Activated T-cell treated with anti-CD3 and anti-CD28 coated beads for 48 hours (primary cell): ENCODE data around the gene SMTNL2.
"Not testable (repeated sequence)": the region's sequence is repeated elsewhere in the genome, so short reads cannot be mapped to it uniquely, and the experiment has no call there.

Experiments used
- DNase-seq: peaks from one replicate; pipeline ENCODE4 v3.0.0-alpha.2; 2020; ENCODE audit warnings: low read depth

The SMTNL2 gene

DNA sequence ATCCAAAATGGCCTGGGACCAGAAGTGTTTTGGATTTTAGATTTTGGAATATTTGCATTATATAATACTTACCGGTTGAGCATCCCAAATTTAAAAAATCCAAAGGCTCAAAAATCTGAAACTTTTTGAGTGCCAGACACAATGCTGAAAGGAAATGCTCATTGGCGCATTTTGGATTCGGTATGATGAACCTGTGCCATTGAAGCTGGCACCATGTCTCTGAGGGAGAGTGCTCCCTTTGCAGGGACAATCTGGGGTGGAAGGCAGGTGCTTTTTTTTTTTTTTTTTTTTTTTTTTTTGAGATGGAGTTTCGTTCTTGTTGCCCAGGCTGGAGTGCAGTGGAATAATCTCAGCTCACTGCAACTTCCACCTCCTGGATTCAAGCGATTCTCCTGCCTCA, 17.7 kb downstream of the SMTNL2 start:
- no peak for DNase-seq

DNA sequence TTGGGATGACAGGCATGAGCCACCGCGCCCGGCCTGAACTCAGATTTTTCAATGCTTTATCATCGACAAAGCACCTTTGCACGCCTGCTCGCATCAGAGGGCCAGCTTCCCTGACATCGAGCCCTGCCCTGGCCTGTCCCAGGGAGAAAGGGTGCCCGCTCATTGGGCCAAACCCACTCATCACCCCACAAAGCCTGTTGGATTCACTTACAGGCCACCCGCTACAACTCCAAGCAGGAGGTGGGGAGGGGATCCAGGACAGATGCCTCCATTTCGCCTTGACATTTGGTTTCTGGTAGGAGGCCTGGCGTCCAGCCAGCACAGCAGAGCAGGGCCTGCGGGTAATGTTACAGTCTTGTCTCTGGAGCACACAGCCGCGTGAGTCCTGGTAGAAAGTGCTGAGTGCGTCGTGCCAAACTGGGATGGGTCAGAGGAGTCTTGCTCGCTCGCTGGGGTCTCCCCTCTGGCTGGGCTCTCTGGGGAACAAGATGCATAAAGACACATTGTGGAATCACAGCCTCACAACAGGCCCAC, 19.8 kb downstream of the SMTNL2 start:
- DNase-seq, result no peak

DNA sequence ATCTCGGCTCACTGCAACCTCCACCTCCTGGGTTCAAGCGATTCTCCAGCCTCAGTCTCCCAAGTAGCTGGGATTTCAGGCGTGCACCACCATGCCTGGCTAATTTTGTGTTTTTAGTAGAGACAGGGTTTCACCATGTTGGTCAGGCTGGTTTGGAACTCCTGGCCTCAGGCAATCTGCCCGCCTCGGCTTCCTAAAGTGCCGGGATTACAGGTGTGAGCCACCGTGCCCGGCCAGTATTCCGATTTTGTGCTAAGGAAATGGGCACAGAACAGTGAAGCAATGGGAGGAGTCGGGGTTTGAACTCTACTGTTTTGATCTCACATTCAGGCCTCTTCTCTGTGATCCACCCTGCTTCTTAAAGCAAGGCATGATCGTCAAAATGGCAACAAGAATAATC, 20.4 kb downstream of the SMTNL2 start:
- DNase-seq, result not testable (repeated sequence)

DNA sequence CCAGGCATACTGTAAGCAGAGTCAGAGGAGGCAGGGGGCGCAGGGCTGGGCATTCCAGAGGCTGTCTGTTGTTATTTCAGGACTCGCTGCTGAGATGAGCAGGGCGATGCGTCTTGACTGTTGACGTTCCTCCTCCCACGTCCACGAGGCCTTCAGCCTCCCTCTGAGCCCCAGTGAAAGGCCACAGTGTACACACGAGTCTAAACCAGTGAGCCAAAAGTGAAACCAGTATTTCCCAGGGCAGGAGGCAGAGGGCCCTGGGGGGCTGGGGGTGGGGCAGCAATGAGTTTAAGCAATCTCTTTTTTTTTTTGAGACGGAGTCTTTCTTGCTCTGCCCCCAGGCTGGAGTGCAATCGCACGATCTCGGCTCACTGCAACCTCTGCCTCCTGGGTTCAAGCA, 21.5 kb downstream of the SMTNL2 start:
- DNase-seq, result no peak

DNA sequence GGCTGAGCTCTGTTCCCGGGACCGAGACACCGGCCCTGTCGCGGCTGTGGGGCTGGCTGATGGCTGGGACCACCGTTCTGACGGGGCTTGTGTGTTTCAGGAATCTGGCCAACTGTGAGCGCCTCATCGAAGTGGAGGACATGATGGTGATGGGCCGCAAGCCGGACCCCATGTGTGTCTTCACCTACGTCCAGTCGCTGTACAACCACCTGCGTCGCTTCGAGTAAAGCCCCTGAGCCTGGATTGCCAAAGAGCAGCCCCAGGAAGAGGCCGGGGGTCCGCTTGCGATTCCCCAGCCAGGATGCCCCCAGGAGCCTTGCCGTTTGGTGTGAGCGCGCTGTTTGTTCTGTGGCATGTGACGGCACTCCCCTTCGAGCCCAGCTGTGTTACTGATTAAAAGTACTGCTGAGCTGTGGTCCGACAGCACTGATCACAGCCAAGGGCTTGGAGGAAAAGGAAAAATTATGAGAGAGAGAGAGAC, 23.0 kb downstream of the SMTNL2 start:
- DNase-seq, result no peak

DNA sequence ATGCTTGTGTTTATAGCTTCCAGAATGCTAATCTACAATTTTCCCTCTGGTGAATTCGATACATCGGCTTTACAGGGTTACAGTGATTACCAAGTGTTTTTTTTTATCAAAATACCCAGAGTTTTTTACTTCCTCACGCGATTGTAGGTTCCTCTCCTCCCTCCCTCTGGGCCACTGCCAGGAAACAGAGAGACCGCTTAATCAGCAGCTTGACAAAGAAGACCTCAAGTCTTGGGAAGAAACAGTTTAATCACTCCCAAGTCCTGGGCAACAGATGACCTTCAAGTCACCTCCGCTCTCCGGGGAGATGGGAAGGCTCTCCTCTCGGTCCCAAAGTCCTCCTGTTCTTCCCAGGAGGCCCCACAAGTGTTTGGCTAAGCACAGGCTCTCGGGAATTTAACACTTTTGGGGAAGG, 23.5 kb downstream of the SMTNL2 start:
- no peak for DNase-seq

DNA sequence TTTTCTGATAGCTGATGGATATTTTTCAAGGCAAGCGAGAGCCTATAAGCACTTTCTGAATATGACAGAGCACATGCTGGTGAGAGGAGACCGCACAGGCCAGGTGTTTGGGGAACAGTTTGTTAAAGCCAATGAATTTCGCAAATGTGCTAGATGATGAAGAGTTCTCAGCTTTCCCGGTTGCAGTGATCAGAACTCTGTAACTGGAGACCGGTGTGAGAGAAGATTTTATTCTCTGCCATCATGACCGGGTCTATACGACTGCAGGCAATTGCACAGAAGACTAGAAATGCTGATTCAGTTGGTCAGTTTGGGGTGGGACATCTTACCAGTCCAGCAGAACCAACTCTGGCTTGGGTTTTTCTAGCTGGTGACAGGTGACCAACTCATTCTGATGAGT, 25.4 kb downstream of the SMTNL2 start:
- no peak for DNase-seq

DNA sequence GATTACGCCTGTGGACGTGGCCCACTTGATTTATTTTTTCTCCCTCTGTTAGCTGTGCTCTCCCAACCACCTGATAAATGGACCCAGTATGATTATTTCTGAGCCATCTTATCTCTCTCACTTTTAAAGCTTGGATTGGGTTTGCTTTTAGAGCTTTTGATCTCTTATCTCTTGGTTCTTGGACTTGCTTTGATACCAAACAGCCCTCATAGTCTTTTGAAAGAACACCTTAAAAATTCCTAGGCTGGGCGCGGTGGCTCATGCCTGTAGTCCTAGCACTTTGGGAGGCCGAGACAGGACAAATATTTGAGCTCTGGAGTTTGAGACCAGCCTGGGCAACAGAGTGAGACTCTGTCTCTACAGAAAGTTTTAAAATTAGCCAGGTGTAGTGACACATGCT, 25.8 kb downstream of the SMTNL2 start:
- no peak for DNase-seq

DNA sequence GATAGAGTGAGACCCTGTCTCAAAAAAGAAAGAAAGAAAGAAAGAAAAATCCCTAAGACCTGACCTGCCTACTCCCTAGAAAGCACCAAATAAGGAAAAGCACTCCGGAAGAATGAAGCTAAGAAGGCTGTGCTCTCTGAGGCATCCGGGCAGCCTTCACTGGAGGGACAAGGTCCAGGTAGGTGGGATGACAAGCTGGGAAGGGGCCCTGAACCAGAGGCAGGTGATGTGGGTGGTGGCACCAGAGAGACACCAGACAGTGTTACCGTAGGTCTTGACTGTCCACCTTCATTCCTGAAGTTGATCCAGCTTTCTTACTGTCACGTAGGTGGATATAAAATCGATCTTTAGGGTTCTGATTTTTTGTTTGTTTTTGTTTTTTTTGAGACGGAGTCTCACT, 26.3 kb downstream of the SMTNL2 start:
- DNase-seq, result no peak

DNA sequence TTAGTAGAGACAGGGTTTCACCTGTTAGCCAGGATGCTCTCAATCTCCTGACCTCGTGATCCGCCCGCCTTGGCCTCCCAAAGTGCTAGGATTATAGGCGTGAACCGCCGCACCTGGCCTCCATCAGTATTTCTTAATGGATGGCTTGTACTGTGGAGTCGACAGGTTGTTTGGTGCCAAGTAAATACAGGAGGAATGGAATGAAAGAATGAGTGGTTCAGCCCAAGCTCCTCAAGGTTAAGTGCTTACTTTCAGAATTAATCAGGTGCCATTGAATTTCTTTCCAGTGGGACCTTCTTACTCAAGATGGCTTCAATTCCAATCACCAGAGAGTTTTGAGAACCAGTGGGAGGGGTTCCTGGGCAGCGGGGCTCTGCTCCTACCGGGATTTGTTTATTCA, 32.1 kb downstream of the SMTNL2 start:
- no peak for DNase-seq

DNA sequence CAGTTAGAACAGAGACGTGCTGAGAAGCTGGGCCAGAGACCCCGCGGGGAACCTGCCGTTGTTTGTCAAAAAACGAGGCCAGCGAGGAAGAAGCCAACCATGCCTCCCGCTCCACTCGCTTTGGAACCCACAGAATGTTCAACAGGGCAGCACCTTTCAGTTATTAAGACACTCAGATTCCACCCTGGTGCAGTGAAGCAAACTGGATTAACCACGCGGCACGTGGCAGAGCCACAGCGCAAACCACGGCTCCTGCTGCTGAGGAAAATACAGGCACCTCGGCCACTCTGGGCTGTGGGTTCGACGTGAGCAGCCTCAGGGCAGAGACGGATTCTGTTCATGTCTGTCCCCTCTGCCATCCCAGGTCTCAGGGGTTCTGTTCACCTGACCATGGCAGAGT, 32.8 kb downstream of the SMTNL2 start:
- DNase-seq, result no peak

DNA sequence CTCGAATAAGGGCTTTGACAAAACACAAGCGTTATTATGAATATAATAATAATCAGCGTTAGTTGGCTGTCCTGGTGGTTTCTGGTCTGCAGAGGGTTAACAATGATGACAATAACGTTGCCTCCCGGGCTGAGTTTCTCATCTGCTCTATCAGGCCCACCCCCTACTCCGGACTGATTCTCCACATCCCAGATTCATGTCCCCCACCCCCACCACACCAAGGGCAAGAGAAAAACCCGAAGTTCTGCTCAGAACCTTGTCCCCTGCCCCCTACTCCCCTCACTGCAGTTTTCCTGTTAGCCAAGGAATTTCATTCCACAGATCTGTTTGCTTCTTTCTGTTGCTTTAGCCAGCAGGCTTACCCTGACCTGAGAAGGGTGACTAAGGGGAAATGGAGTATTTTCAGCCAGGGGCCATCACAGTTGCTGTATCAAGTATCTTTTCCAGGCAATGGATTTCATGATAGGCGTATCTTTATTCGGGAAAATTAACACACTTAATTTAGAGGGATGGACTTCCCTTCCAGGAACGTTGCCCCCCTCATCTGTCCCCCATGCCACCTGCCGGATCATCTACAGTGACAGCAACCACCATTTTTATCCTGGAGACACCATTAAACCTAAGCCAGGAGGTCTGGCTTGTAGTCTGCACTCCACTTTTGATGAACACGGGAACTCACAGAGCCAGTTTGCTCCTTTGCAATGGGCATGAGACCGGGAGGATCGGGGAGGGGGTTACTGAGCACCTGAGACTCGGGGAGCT, 33.4 kb downstream of the SMTNL2 start:
- DNase-seq, result no peak

DNA sequence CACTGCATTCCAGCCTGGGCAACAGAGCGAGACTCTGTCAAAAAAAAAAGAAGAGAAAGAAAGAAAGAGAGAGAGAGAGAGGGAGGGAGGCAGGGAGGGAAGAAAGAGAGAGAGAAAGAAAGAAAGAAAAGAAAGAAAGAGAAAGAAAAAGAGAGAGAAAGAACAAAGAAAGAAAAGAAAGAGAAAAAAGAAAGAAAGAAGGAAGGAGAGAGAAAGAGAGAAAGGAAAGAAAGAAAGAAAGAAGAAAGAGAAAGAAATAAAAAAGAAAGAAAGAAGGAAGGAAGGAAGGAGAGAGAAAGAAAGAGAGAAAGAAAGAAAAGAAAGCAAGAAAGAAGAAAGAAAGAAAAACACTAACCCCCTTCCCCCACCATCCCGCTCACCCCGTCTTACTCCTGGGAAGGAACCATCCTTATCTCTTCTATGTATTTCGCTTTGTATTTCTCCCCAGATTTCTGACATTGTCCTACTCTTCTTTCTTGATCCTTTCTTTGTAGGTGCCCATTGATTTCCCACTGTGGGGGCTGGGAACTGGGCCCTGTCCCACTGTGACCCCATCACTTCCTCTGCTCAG, 36.3 kb downstream of the SMTNL2 start:
- no peak for DNase-seq

DNA sequence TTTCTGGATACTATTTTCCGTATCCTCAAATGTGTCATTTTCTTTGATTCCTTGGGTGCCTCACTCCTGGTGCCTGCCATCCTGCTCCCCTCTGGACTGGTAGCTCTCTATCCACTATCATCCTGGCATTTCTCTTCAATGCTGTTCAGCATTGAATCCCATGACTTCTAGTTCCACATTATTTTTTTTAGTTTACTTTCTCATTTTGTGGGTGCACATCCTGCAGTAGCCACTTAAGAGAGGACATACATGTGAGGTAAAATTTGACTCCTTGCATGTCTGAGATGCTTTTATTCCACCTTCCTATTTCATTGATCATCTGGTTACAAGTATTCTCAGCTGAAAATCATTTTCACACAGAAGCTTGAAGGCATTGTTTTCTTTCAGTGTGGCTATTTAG, 38.0 kb downstream of the SMTNL2 start:
- no peak for DNase-seq

DNA sequence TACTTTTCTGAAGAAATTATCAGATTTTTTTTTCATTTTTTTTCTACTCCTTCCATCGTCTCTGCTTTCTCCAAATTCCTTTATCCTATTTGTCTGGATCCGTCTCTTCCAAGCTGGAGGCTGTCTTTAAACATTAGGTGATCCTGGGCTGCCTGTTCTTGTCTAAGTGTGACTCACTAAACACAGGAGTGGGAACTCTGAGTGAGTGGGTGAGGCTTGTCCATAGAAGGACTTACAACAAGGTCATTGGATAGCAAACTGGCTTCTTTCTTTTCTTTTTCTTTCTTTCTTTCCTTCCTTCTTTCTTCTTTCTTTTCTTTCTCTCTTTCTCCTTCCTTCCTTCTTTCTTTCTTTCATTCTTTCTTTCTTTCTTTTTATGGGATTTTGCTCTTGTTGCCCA, 38.9 kb downstream of the SMTNL2 start:
- no peak for DNase-seq

DNA sequence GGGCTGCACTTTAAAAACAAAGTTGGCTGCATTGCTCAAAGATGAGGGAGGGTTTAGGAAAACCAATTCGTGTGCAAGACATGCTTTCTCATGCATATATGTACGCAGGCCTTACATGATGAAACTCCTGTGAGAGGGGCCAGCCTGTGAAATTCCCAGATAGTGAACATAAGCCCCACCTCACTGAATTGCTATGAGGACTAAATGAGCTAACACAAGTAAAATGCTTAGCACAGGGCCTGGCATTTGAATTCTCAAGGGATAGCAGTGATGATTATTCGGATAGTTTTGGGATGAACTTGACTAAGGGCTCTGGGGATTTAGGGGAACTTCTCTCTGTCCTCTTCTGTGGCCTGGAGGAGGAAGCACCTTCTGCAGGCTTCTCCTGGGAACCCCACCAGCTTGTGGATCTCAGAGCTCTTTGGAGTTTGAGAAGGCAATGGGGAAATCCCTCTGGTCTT, 40.2 kb downstream of the SMTNL2 start:
- DNase-seq, result not testable (repeated sequence)

DNA sequence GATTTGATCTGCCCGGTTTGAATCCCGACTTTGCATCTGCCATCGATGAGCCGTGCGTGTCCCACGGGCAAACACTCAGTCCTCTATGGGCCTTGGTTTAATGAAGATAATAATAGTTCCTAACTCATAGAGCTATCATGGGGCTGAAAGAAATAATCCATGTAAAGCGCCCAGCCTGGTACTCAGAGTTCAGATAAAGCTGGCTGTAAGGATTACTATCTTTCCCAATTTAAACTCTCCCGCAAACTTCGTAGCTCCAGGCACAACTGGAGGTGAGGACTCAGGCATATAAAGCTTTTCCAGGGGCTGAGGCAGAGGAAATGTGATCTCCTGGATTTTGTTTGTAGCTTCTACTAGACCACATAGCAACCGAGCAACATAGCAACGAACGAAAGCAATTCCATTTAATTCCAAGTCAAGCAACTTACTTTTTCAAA, 40.9 kb downstream of the SMTNL2 start:
- DNase-seq, result no peak

DNA sequence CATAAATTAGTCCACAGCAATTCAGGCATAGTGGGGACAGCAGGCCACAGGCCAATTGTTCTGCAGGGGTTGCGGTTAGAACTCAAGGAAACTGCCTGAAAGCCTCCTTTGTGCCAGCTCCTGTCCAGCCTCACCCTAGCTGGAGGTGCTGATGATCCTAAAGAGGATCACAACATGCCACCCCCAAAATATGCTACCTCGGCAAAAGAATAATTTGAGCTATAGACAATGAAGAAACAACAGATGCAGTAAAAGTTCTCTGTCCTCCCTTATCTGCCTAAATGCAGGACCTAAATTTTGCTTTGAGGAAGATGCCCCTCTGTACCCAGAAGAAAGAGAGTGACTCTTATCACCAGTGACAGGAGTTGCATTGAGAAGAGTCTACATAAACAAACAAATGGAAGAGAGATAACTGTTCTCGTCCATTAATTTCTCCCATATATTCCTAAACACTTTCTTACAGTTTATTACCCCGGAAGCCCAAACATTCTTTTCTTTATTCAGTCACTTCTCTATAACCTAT, 42.5 kb downstream of the SMTNL2 start:
- DNase-seq, result no peak

DNA sequence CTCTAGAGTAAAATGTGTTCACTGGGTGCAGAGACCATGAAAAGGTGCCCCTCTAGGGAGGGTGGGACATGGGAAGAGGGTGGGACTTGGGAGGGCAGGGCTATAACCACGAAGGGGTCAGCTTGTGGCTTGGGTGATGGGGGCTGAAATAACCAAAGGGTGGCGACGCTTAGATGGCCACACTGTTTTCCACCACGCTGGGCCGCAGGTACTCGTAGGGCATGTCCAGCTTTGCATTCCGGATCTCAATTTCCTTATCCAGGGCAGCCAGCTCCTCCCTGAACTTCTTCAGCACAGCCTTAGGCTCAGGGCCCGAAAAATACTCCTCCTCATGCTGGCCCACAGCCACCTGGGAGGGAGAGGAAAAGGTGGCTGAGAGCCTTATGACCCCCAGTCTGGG, 47.1 kb downstream of the SMTNL2 start:
- DNase-seq, result no peak

DNA sequence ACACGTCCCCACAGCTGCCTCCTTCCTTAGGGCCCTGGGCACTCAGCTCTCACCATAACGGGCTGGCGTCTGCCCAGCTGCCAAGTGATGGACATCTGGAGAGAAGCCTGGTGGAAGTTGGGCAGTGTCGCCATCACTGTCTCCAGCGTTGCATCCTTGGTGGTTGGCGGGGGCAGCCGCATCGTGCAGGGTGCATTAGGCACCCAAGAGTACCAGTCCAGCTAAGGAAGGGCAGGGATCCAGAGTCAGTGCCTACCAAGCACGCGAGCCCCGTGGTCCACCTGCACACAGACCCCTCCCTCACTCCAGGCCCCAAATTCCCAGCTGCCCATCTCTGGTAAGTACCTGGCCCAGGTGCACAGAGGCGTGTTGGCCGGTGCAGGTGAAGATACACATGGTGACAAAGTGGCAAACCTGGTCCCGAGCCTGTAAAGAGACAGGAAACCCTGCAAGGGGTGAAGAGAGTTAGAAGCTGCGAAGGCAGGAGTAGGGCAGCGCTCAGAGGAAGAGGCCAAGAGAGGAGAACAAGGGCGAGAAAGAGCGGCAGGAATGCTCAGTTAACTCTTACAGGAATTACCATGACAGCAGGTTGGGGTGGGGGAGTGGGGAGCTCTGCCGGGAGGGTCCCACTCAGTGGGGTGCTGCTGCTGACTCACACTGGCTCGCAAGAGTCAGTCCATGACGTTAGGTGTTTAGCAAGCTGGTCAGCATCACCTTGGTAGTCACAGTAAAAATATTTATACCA, 47.7 kb downstream of the SMTNL2 start:
- DNase-seq, result no peak

DNA sequence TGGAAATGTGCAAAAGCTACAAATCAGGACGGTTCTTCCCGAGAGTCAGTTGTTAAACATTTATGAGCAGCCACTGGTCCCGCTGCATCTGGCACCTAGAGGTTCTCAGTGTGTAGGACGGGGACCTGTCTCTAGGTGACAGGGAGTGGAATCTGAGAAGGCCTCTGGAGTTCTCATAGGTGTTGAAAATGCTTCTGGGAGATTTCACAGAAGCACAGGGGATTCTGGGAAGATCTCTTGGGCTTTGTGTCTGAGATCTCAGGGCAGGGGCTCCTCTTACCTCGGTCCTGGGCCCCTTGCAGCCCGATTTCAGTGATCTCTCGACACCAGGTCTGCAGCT, 48.2 kb downstream of the SMTNL2 start:
- DNase-seq, result no peak

DNA sequence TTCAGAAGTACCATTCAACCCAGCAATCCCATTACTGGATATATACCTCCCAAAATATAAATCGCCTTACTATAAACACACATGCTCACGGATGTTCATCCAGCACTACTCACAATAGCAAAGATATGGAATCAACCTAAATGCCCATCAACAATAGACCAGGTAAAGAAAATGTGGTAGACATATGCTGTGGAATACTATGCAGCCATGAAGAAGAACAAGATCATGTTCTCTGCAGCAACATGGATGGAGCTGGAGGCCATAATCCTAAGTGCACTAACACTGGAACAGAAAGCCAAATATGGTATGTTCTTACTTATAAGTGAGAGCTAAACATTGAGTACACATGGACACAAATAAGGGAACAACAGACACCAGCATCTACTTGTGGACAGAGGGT, 49.3 kb downstream of the SMTNL2 start:
- DNase-seq, result no peak

DNA sequence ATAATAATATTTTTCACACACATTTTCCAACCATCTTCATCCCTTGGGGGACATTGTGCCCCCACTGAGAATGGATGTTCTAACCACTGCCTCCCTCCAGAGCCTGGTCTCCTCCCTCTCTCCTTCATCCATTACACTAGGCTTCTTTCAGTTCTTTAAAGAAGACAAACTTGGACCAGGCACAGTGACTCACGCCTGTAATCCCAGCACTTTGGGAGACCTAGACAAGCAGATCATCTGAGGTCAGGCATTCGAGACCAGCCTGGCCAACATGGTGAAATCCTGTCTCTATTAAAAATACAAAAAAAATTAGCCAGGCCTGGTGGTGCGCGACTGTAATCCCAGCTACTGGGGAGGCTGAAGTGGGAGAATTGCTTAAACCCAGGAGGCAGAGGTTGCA, 50.6 kb downstream of the SMTNL2 start:
- no peak for DNase-seq
